A204.1 (cell line): ENCODE results near the gene ANKLE1.
A peak's percentile ranks its signal among the peaks of the same experiment; 100 is the strongest.
"Not testable (repeated sequence)": the region's sequence is repeated elsewhere in the genome, so short reads cannot be mapped to it uniquely, and the experiment has no call there.

ENCODE experiments used
- FAIRE-seq: peaks from 2 replicates; lab custom pipeline; 2012; peaks lifted over from hg19 to GRCh38; lab: Jason Lieb, UNC

ANKLE1 gene

DNA sequence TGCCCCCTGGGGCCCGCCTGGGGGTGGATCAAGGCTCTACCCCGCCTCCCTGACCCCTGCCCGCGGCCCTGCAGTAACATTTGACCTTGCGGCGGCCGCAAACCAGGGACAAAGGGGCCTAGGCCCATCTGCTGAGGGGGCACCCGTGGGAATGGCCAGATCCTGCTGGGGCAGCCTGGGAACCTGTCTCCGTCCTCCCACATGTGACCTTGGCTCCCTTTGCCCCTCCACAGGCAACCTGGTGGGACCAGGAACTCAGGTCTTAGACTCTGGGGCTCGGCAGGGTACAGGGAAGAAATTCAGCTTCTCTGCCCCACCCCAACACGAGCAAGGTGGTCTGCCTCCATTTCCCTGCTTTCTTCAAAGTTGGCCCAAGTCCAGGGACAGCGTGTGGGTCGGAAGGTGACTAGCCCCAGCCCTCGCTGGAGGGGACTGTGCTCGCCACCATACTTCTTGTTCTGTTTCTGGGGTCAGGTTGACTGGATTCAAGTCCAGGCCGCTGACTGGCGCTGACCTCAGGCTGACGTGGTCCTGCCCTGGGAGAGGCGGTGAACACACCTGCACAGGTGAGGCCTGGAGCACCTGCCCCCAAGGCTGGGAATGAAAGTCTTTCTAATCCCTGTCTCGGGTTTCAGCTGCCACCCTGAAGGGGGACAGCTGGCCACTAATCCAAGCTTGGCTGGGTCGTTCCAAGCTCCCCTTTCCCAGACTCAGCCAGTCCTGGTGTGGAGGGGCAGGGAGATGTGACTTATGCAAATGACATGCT, 33.5 kb upstream of the ANKLE1 start:
- FAIRE-seq, result no peak

DNA sequence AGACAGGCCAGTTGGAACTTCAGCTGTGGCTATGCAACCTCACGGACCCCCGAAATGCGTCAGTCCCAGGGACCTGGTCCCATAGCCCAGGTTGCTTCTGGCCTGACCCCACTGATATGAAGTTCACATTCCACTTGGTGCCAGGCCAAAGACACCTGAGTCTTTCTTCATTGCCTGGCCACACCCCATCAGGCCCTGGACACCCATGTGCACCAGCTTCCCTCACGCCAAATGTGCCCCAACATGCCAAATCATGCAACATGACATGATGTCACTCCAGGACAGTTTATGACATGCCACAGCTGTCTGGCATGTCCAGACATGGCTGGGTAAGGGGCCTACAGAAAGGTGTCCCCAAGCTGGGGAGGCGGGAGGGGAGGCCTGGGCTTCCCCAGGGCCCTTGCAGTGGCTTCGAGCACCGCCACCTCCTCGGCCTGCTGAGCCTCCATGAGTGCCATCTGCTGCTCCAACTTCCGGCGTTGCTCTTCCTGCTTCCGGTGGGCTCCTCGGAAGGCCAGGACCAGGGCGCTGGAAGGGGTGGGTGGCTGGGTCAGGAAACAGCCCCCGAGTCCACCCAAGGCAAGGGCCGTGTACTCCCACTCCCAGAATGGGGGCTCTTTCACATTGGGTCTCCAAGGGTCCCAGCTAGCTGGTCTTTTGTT, 31.7 kb upstream of the ANKLE1 start:
- FAIRE-seq, result no peak

- FAIRE-seq, result no peak
Measured at GRCh38 chr19:17254636-17255035, 27.1 kb upstream of the ANKLE1 start.

GRCh38 chr19:17255150-17255621, 26.5 kb upstream of the ANKLE1 start:
- FAIRE-seq, result no peak

DNA sequence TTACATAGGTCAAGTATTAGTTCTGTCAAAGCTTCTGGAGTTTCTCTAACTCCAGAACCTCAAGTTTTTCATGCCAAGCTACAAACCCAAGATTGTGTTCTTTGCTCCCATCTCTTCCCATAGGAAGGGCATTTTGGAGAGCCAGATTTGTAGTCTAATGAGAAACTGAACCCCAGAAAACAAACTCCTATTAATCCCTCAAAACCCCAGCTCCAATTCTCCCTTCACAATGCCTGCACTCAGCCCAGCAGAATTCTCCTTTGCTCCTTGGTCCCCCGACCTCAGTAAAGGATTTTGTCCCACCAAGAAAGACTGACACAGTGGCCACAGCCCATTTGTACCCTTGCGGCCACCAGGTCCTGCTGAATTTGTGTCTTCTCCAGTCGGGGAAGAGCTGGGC, 25.6 kb upstream of the ANKLE1 start:
- FAIRE-seq, result no peak

GRCh38 chr19:17259118-17259780, 22.5 kb upstream of the ANKLE1 start:
- no peak for FAIRE-seq

- no peak for FAIRE-seq
Measured at GRCh38 chr19:17259934-17260333, 21.8 kb upstream of the ANKLE1 start.

GRCh38 chr19:17260842-17261325, 20.8 kb upstream of the ANKLE1 start:
- FAIRE-seq, result no peak

DNA sequence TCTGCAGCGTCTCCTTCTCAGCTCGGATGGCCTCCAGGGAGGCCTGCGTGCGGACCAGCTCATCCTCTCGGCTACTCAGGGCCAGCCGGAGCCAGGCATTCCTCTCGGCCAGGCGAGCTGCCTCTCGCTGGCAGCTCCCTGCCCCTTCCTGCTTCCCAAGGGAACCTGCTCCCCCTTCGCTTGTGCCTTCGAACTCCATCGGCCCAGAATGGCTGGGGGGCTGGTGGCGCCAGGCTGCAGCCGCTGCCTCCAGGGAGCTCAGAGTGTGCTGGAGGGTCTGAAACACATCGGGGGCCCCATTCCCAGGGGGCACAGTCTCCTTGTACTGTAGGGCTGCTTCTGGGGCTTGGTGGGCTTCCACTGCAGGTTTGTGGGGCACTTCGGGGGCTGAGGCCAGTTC, 19.1 kb upstream of the ANKLE1 start:
- FAIRE-seq, result no peak

GRCh38 chr19:17263712-17264640, 17.7 kb upstream of the ANKLE1 start:
- FAIRE-seq, result no peak

DNA sequence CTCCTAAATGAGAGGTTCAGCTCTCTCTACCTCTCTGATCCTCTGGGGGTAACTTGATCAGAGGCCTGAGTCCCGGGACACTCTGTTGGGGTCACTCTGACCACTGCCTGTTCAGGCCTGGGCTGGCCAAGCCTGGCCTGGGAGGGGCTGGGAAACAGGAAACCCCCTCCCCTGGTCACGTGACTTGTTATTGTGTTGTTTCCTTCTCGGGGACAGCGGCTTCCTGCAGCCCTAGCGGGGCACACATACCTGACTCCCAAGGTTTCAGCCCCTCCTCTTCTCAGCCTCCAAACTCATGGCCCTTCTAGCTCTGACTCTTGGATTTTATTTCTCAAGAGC, 17.1 kb upstream of the ANKLE1 start, which contains the start of gene USHBP1:
USHBP1 (minus strand) TSS at position 105 of the 339 bp plus-strand sequence. CDS start 446 bp downstream, outside the sequence.
- FAIRE-seq, result no peak

- no peak for FAIRE-seq
Measured at GRCh38 chr19:17266026-17266425, 15.7 kb upstream of the ANKLE1 start.

- no peak for FAIRE-seq
Measured at GRCh38 chr19:17266589-17266974, 15.1 kb upstream of the ANKLE1 start.

GRCh38 chr19:17266975-17267788, 14.5 kb upstream of the ANKLE1 start, which contains the start of gene BABAM1:
Gene BABAM1, plus strand, starts transcription at chr19:17267443. Its CDS starts 1,364 bp downstream, at chr19:17268807.
- peak; percentile 100 for FAIRE-seq

GRCh38 chr19:17268754-17269153, 12.9 kb upstream of the ANKLE1 start:
- FAIRE-seq, result no peak

- FAIRE-seq, result not testable (repeated sequence)
Measured at GRCh38 chr19:17274892-17275291, 6.8 kb upstream of the ANKLE1 start.

GRCh38 chr19:17275441-17276175, 6.1 kb upstream of the ANKLE1 start:
- no peak for FAIRE-seq

DNA sequence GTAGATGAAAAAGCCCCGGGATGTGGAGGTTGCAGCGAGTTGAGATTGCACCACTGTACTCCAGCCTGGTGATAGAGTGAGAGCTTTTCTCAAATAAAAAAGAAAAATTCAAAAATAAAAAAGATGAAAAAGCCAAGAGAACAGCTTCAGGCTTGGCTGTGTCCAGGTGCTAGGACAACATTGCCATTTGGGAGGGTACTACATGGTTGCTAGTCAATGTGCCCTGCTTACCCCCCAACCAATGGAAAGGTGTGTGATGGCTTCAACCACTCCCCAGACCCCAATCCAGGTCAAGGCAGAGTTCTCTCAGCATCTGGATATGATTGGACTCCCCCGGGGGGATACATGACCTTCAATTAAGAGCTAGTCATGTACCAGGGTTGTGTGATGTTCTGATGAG, 2.3 kb upstream of the ANKLE1 start:
- FAIRE-seq, result no peak

DNA sequence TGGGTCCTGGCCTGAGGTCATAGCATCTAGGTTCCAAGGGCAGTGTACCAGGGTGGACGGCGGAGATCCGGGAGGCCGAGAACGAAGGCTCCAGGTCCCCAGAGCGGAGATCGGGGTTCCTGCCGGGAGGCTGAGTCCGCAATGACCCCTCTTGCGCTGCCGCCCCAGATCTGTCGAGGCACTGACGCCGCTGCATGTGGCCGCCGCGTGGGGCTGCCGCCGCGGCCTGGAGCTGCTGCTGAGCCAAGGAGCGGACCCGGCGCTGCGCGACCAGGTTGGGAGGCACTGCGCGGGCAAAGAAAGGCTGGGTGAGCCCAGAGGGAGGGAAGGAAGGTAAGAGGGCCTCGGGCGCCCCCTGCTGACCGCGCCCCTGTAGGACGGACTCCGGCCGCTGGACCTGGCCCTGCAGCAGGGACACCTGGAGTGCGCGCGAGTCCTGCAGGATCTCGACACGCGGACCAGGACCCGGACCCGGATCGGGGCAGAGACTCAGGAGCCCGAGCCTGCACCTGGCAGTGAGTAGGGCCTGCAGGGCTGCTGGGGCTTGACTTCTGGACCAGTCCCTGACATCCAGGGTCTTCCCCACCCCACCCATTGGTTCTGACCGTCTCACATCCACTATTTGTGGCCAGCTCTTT, 906 bp downstream of the ANKLE1 start:
- no peak for FAIRE-seq

GRCh38 chr19:17283504-17283996, 1.8 kb downstream of the ANKLE1 start:
- FAIRE-seq, result no peak
